Lower lobe of right lung (tissue), 2 donors: ENCODE measurements around the gene TIMM23. TPM values are rescaled to one million over a fixed set of nuclear protein-coding genes. Genes with fewer than 3 reads are reported as not detected.
A peak's percentile ranks its signal among the peaks of the same experiment; 100 is the strongest.
"Not testable (repeated sequence)": the region's sequence is repeated elsewhere in the genome, so short reads cannot be mapped to it uniquely, and the experiment has no call there.

Source experiments
- ATAC-seq, 2 donors: fragments of 200-7000 bp; cut with Tn5 transposase; one replicate each; pipeline ENCODE4 v1.9.1; 2020 to 2022; ENCODE audit warnings: mild to moderate bottlenecking in 2 of 2, moderate library complexity in 2 of 2
- DNase-seq: peaks from one replicate; pipeline ENCODE4 v3.0.0-alpha.2; 2020
- H3K27ac ChIP-seq: fragments of 200-600 bp; one replicate; pipeline ENCODE4 v1.8.0; 2022
- H3K27me3 ChIP-seq: fragments of 200-600 bp; one replicate; pipeline ENCODE4 v1.8.0; 2022; ENCODE audit warnings: low read depth
- H3K36me3 ChIP-seq: fragments of 200-600 bp; one replicate; pipeline ENCODE4 v1.8.0; 2022; ENCODE audit warnings: mild to moderate bottlenecking
- H3K4me1 ChIP-seq: fragments of 200-600 bp; one replicate; pipeline ENCODE4 v1.8.0; 2022
- H3K4me3 ChIP-seq: fragments of 200-600 bp; one replicate; pipeline ENCODE4 v1.8.0; 2022; ENCODE audit warnings: mild to moderate bottlenecking
- H3K9me3 ChIP-seq: fragments of 200-600 bp; one replicate; pipeline ENCODE4 v1.8.0; 2022
- CTCF ChIP-seq: fragments of 200-600 bp; IDR thresholded peaks from one replicate; pipeline ENCODE4 v1.8.0; 2022; ENCODE audit warnings: antibody characterized with exemption, mild to moderate bottlenecking
- intact Hi-C: fragments of 100-400 bp; cut with DNase I; formaldehyde crosslinking; loops from one replicate; pipeline ENCODE4 v1.11.0; 2022
- total RNA-seq: library from RNA; stranded (reverse); fragmentation: NEBNext Ultra II Directional; extraction: Animal tissue kit (Norgen Biotek cat#: 25700); gene quantifications from one replicate; pipeline ENCODE4 v1.2.1, GENCODE V29; 2021
- donor health status: DM: no; HTN: yes; CAD: no; lungs with severe emphysema.

TIMM23 gene
- total RNA-seq, 1 donor from 2014 or later, result 34.2 TPM

DNA sequence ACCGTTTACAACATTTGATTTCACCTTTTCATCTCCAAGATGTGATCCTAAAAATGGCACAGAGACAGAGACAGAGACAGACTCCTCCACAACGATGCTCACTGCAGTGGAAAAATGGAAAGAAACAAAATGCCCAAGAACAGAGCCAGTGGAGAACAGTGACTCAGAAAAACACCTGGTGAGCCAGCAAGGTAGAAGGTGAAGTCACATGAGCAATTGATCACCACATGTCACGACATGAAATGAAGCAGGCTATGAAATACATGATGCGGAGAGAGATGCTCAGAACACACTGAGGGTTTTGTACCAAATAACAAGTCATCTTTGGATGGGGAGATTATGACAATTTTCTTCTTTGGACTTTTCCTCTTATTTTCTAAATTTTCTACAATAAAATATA is 70.2 kb downstream of the TIMM23 start:
- no peaks in the 10 kb centered on the region for H3K9me3 ChIP-seq
- ATAC-seq (no peak), DNase-seq (no peak)
- no peaks in the 10 kb centered on the region for H3K27me3 ChIP-seq
- H3K4me1 ChIP-seq, result no peaks in the 10 kb centered on the region
- H3K27ac ChIP-seq, result no peak overlapping the region
- H3K4me3 ChIP-seq, result no peak overlapping the region
- intact Hi-C loops, result no loop called here
- no peaks in the 10 kb centered on the region for H3K36me3 ChIP-seq
- TF ChIP-seq CTCF, result no peak

DNA sequence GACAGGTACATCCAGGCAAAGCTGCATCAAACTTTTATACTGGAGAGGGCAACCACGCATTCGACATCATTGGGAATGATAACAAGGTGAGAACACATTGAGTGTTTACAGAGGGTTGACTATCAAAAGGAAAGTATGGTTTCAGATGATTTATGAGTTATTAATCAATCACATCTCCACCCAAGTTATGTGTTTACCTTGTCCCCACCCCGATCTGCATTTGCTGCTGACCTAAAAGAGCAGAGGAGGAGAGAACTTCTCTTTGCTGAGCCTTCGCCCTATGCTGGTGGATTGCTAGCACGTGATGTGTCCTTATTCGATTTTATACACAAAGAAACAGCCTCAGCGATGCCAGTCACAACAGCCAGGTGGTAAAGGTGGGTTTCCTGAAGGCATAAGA is 74.0 kb downstream of the TIMM23 start, which contains the start of gene MSMB:
MSMB (minus strand) TSS at position 9 of the 400 bp plus-strand sequence. CDS start 32 bp downstream, outside the sequence.
- H3K4me1 ChIP-seq, result no peaks in the 10 kb centered on the region
- no peak within 1 kb of the TSS for H3K4me3 ChIP-seq
- no peaks in the 10 kb centered on the region for H3K27me3 ChIP-seq
- no peak within 1 kb of the TSS for H3K27ac ChIP-seq
- ATAC-seq (no peak), DNase-seq (no peak)
- no peaks in the 10 kb centered on the region for H3K9me3 ChIP-seq
- intact Hi-C loops, result no loop called here
- no peaks in the 10 kb centered on the region for H3K36me3 ChIP-seq
- TF ChIP-seq CTCF, result no peak

GRCh38 chr10:46048152-46048551 is 75.9 kb downstream of the TIMM23 start:
- no peaks in the 10 kb centered on the region for H3K36me3 ChIP-seq

DNA sequence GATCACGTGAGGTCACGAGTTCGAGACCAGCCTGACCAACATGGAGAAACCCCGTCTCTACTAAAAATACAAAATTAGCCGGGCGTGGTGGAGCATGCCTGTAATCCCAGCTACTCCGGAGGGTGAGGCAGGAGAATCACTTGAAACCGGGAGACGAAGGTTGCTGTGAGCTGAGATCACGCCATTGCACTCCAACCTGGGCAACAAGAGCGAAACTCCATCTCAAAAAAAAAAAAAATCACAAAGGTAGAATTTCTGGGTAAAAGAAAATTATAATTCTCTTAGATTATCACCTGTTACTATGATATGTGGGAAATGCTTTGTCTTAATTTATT is 77.2 kb downstream of the TIMM23 start:
- H3K27ac ChIP-seq, H3K36me3 ChIP-seq, H3K27me3 ChIP-seq, H3K4me3 ChIP-seq, intact Hi-C loops, DNase-seq, ATAC-seq, H3K9me3 ChIP-seq, H3K4me1 ChIP-seq: not testable (repeated sequence)

More at GRCh38 chr10:46048152-46048551, 75.9 kb downstream of the TIMM23 start:
- no peak overlapping the region for H3K4me3 ChIP-seq
- no peaks in the 10 kb centered on the region for H3K9me3 ChIP-seq
- H3K27ac ChIP-seq, result no peak overlapping the region
- ATAC-seq (no peak), DNase-seq (no peak)
- TF ChIP-seq CTCF, result no peak
- no peaks in the 10 kb centered on the region for H3K4me1 ChIP-seq
- intact Hi-C loops, result no loop called here
- no peaks in the 10 kb centered on the region for H3K27me3 ChIP-seq

DNA sequence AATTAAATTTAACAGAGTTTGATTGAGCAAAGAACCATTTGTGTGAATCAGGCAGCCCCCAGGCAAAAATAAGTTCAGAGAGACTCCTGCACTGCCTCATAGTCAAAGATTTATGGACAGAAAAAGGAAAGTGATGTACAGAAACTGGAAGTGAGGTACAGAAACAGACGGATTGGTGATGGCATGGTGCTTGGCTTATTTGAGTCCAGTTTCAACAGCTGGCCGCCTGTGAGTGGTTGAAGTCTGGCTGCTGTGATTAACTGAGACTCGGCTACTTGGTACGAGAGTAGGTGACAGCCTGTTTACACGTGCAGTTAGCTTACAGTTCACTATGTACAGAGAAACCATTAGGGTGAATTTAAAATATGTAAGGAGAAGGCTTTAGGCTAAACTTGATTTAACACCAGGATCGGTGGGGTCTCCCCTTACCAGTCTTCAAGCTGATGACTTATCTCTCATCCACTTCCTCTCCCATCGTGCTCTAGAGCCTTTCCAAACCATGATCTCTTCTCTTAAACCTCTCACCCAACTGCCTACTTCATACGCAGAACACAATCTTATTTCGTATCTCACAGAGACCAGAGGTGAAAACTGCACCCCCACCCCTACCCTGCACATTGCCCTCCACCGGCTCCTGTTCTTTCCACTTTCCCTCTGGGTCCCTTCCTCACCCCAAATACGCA is 78.8 kb downstream of the TIMM23 start:
- Histone ChIP-seq H3K36me3 (no peaks in the 10 kb centered on the region), H3K4me1 (no peaks in the 10 kb centered on the region), H3K27ac (no peak overlapping the region), H3K4me3 (no peak overlapping the region), H3K27me3 (no peaks in the 10 kb centered on the region), H3K9me3 (no peaks in the 10 kb centered on the region)
- no peak for TF ChIP-seq CTCF
- DNase-seq, result no peak
- ATAC-seq, result no peak
- intact Hi-C loops, result no loop called here

DNA sequence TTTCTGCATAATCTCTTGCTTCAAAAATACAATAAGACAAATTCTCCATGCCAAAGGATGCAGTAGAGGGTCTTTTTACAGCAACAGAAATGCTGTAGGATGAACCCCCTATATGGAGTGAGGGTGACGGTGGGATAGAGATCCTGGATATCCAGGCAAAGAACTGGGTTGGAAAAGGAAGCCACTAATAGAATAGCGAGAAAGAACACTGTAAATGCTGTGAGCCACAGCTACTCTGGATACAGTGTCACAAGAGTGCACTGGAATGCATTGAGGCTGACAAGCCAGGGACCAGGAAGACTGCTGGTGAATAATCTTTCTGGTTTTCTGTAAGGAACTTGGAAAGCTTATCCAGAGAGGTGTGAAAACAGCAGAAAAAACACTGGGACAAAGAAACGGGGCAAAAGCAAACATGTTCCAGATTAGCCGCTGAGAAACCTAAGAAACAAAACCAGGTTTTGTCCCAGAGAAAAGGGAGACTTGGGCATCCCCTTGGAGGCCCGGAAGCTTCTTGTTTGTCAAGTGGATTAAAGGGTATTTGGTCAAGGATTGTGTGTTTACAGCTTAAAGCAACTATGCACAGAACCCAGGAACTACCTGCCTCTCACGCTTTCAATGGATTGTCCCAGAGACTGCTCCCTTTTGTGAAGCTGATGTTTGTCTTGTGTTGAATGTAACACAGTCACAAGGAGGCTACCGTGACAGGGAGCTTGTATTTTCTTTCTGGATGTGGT is 79.9 kb downstream of the TIMM23 start:
- no peak overlapping the region for H3K4me3 ChIP-seq
- ATAC-seq, result peak; percentile 7 to 61
- H3K27ac ChIP-seq, result no peak overlapping the region
- intact Hi-C loops, result no loop called here
- no peaks in the 10 kb centered on the region for H3K27me3 ChIP-seq
- no peaks in the 10 kb centered on the region for H3K9me3 ChIP-seq
- no peak for TF ChIP-seq CTCF
- H3K4me1 ChIP-seq, result no peaks in the 10 kb centered on the region
- H3K36me3 ChIP-seq, result no peaks in the 10 kb centered on the region
- no peak for DNase-seq
